Measurements from ENCODE around the gene MED15. TPM values are rescaled to one million over a fixed set of nuclear protein-coding genes. Genes with fewer than 3 reads are reported as not detected.

The MED15 gene
- total RNA-seq, 1 donor = 36.9 TPM

DNA sequence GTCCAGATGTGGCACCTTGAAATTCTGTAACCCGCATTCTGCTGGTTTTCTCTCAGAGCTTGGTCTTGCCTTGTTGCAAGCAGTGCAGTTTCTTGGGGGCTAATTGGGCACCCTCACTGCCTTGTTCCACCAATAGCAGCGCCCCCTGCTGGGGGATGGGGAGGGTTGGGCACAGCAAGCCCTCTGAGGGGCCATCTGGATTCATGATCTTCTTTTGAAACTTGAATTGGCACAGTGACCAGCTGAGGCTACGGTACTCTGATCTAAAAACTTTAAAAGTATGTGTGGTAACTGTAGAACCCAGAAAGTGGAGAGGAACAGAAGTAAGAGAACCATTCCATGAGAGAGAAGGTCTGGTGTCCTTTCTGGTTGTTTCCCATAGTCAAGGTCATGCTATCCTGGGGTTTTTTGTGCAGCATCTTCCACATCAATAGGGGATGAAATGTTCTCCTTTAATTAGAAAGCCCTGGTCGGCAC is 64.2 kb downstream of the MED15 start:
- Histone ChIP-seq H3K27ac (ENCODE audit: low read depth, low read length) (peak overlapping the region; percentile 58), H2AFZ (ENCODE audit: low read length) (no peak overlapping the region), H4K20me1 (ENCODE audit: insufficient read depth, low read length) (peaks cover 60% of the 10 kb centered on the region), H3K9me3 (ENCODE audit: low read depth, low read length) (no peaks in the 10 kb centered on the region), H3K36me3 (ENCODE audit: insufficient read depth, low read length) (peaks cover 82% of the 10 kb centered on the region), H3K79me2 (ENCODE audit: insufficient read depth, low read length) (peaks cover 54% of the 10 kb centered on the region), H3K4me2 (ENCODE audit: insufficient read depth, low read length) (no peak overlapping the region), H3K4me3 (ENCODE audit: insufficient read depth, low read length) (no peak overlapping the region), H3K27me3 (ENCODE audit: insufficient read depth, low read length) (no peaks in the 10 kb centered on the region), H3K4me1 (ENCODE audit: insufficient read depth, low read length) (peaks cover 43% of the 10 kb centered on the region)
- DNase-seq (ENCODE audit: insufficient read length, low spot score, missing footprints) = peak; percentile 92
- TF ChIP-seq, protein P1, sequence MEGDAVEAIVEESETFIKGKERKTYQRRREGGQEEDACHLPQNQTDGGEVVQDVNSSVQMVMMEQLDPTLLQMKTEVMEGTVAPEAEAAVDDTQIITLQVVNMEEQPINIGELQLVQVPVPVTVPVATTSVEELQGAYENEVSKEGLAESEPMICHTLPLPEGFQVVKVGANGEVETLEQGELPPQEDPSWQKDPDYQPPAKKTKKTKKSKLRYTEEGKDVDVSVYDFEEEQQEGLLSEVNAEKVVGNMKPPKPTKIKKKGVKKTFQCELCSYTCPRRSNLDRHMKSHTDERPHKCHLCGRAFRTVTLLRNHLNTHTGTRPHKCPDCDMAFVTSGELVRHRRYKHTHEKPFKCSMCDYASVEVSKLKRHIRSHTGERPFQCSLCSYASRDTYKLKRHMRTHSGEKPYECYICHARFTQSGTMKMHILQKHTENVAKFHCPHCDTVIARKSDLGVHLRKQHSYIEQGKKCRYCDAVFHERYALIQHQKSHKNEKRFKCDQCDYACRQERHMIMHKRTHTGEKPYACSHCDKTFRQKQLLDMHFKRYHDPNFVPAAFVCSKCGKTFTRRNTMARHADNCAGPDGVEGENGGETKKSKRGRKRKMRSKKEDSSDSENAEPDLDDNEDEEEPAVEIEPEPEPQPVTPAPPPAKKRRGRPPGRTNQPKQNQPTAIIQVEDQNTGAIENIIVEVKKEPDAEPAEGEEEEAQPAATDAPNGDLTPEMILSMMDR (IDR thresholded peaks at IDR 0.05; ENCODE audit: extremely low read depth, low read depth, low read length) = peak; percentile 78

GRCh38 chr22:20572132-20572802 is 64.9 kb downstream of the MED15 start:
- Histone ChIP-seq H3K79me2 (ENCODE audit: insufficient read depth, low read length) (peaks cover 61% of the 10 kb centered on the region), H3K4me3 (ENCODE audit: insufficient read depth, low read length) (no peak overlapping the region), H3K4me2 (ENCODE audit: insufficient read depth, low read length) (no peak overlapping the region), H2AFZ (ENCODE audit: low read length) (no peak overlapping the region), H3K9me3 (ENCODE audit: low read depth, low read length) (no peaks in the 10 kb centered on the region), H3K27ac (ENCODE audit: low read depth, low read length) (no peak overlapping the region), H3K4me1 (ENCODE audit: insufficient read depth, low read length) (peaks cover 36% of the 10 kb centered on the region), H4K20me1 (ENCODE audit: insufficient read depth, low read length) (peaks cover 53% of the 10 kb centered on the region), H3K27me3 (ENCODE audit: insufficient read depth, low read length) (no peaks in the 10 kb centered on the region), H3K36me3 (ENCODE audit: insufficient read depth, low read length) (peaks cover 84% of the 10 kb centered on the region)
- TF ChIP-seq, protein P1 (IDR thresholded peaks at IDR 0.05; ENCODE audit: extremely low read depth, low read depth, low read length) = no peak
- DNase-seq (ENCODE audit: insufficient read length, low spot score, missing footprints) = no peak

DNA sequence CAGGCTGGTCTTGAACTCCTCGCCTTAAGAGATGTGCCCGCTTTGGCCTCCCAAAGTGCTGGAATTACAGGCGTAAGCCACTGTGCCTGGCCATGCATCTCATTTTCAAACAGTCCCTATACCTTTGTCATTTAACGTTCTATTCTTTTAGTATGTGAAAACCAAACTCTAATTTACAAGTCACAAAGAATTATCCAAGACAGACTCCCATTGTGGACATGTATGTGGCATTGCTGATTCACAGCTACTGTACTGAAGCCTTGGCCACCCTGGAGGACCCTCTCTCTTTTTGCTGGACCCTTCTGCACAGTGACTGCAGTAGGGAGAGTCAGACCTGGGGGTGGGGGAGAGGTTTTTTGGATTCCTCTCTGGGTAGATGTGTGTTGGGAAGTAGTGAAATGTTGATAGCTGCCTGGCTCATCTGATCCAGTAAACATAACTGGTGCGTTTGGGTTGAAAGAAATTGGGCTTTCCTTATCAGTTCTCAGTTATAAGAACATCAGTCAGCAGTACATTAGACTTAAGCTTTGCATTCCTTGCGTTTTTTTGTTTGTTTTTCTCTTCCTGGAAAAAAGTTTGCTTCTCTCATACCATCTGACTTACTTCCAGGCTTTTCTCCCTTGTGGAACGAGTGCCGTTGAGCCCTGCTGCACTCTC is 65.9 kb downstream of the MED15 start:
- no peak overlapping the region for H3K4me3 ChIP-seq (ENCODE audit: insufficient read depth, low read length)
- H3K27me3 ChIP-seq (ENCODE audit: insufficient read depth, low read length) = no peaks in the 10 kb centered on the region
- peaks cover 25% of the 10 kb centered on the region for H3K4me1 ChIP-seq (ENCODE audit: insufficient read depth, low read length)
- H3K9me3 ChIP-seq (ENCODE audit: low read depth, low read length) = no peaks in the 10 kb centered on the region
- peak; percentile 57 for DNase-seq (ENCODE audit: insufficient read length, low spot score, missing footprints)
- peaks cover 82% of the 10 kb centered on the region for H3K36me3 ChIP-seq (ENCODE audit: insufficient read depth, low read length)
- H2AFZ ChIP-seq (ENCODE audit: low read length) = no peak overlapping the region
- H3K27ac ChIP-seq (ENCODE audit: low read depth, low read length) = peak overlapping the region; percentile 2
- TF ChIP-seq, protein P1 (IDR thresholded peaks at IDR 0.05; ENCODE audit: extremely low read depth, low read depth, low read length) = no peak
- H3K4me2 ChIP-seq (ENCODE audit: insufficient read depth, low read length) = no peak overlapping the region
- peaks cover 48% of the 10 kb centered on the region for H4K20me1 ChIP-seq (ENCODE audit: insufficient read depth, low read length)
- H3K79me2 ChIP-seq (ENCODE audit: insufficient read depth, low read length) = peaks cover 66% of the 10 kb centered on the region

All from osteoblast (primary cell).